IPS DF 6.9 (cell line): Measurements from ENCODE around the gene NTRK1.
A peak's percentile ranks its signal among the peaks of the same experiment; 100 is the strongest.

ENCODE experiments used
- DNase-seq: peaks from one replicate; pipeline ENCODE4 v3.0.0-alpha.2; 2013; ENCODE audit warnings: low read depth, low spot score
- H3K27ac ChIP-seq: one replicate; pipeline ENCODE4 v1.5.1; 2013; ENCODE audit warnings: low read length, control low read depth
- H3K27me3 ChIP-seq: 2 replicates; pipeline ENCODE4 v1.6.1; 2013; ENCODE audit warnings: mild to moderate bottlenecking, low read length; ENCODE audit not compliant: control insufficient read depth, insufficient read depth
- H3K36me3 ChIP-seq: 2 replicates; pipeline ENCODE4 v1.6.1; 2013; ENCODE audit warnings: low read length; ENCODE audit not compliant: control insufficient read depth, insufficient read depth
- H3K4me1 ChIP-seq: 2 replicates; pipeline ENCODE4 v1.6.1; 2013; ENCODE audit warnings: low read length; ENCODE audit not compliant: control insufficient read depth, insufficient read depth
- H3K4me3 ChIP-seq: 2 replicates; pipeline ENCODE4 v1.5.1; 2013; ENCODE audit warnings: mild to moderate bottlenecking, low read length
- H3K9me3 ChIP-seq: 2 replicates; pipeline ENCODE4 v1.6.1; 2013; ENCODE audit warnings: low read length, inconsistent platforms; ENCODE audit not compliant: control insufficient read depth, insufficient read depth
- WGBS: extraction: QIAGEN DNeasy Blood & Tissue Kit; methylation state at CpG from one replicate; pipeline ENCODE4 v1.1.7; 2013; ENCODE audit warnings: mixed read lengths, missing lambda C conversion rate; ENCODE audit not compliant: insufficient read length, insufficient coverage; 5-methylcytosine and 5-hydroxymethylcytosine counted together

The NTRK1 gene

GRCh38 chr1:156904187-156904959, 43.7 kb downstream of the NTRK1 start:
- Histone ChIP-seq H3K27ac (no peak overlapping the region), H3K4me3 (no peak overlapping the region), H3K36me3 (no peaks in the 10 kb centered on the region), H3K27me3 (no peaks in the 10 kb centered on the region), H3K9me3 (no peaks in the 10 kb centered on the region), H3K4me1 (no peaks in the 10 kb centered on the region; the same call in 1 of the 2 replicates)
- DNase-seq = no peak
- no CpG with 5 or more reads among the region's 19 CpGs for WGBS

GRCh38 chr1:156905176-156905575, 44.5 kb downstream of the NTRK1 start:
- no CpG with 5 or more reads among the region's 16 CpGs for WGBS
- Histone ChIP-seq H3K27me3 (no peaks in the 10 kb centered on the region), H3K4me1 (no peaks in the 10 kb centered on the region; the same call in 1 of the 2 replicates), H3K27ac (no peak overlapping the region), H3K9me3 (no peaks in the 10 kb centered on the region), H3K4me3 (no peak overlapping the region), H3K36me3 (no peaks in the 10 kb centered on the region)
- no peak for DNase-seq

DNA sequence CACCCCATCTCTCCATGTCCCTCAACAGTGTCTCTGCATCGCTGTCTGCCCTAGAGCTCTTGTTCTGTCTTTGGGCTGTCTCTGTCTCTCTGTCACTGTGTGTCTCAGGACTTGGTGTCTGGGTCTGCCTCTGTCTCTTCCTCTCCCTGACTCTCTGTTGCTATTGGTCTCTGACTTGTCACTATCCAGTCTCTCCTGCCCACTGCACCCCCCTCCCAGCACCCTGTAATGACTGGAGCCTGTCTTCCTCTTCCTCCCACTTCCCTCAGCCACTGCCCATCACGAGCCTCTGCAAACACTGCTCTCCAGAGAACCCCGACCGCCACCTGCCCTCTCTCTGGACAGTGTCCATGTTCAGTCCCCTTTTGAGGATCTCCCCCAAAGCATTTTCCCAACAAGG, 45.0 kb downstream of the NTRK1 start:
- H3K4me1 ChIP-seq = no peaks in the 10 kb centered on the region; the same call in 1 of the 2 replicates
- no peak for DNase-seq
- no peaks in the 10 kb centered on the region for H3K36me3 ChIP-seq
- no peak overlapping the region for H3K27ac ChIP-seq
- no CpG with 5 or more reads among the region's 4 CpGs for WGBS
- no peak overlapping the region for H3K4me3 ChIP-seq
- no peaks in the 10 kb centered on the region for H3K27me3 ChIP-seq
- no peaks in the 10 kb centered on the region for H3K9me3 ChIP-seq

DNA sequence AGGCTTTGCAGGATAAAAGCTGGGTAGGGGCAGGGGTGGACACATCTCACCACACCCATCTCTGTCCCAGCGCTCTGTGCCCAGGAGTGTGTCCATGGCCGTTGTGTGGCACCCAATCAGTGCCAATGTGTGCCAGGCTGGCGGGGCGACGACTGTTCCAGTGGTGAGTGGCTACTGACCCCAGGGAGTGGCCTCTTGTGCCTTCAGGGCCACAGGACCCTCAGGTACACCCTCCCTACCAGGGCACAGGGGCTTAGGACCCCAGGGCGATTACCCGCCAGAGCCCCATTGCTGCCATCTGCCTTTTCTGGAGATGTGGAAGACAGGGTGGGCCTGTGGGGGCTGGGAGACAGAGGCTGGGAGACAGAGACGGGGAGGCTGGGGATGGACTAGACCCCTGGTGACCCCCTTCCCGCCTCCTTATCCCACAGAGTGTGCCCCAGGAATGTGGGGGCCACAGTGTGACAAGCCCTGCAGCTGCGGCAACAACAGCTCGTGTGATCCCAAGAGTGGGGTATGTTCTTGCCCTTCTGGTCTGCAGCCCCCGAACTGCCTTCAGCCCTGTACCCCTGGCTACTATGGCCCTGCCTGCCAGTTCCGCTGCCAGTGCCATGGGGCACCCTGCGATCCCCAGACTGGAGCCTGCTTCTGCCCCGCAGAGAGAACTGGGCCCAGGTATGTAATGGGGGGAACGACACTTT, 45.7 kb downstream of the NTRK1 start:
- no peak for DNase-seq
- H3K36me3 ChIP-seq = no peaks in the 10 kb centered on the region
- H3K27me3 ChIP-seq = no peaks in the 10 kb centered on the region
- H3K4me3 ChIP-seq = no peak overlapping the region
- H3K27ac ChIP-seq = no peak overlapping the region
- H3K9me3 ChIP-seq = no peaks in the 10 kb centered on the region
- H3K4me1 ChIP-seq = no peaks in the 10 kb centered on the region; the same call in 1 of the 2 replicates
- WGBS = no CpG with 5 or more reads among the region's 16 CpGs

- Histone ChIP-seq H3K9me3 (no peaks in the 10 kb centered on the region), H3K27ac (no peak overlapping the region), H3K4me3 (no peak overlapping the region), H3K4me1 (peaks cover 3% of the 10 kb centered on the region), H3K27me3 (no peaks in the 10 kb centered on the region), H3K36me3 (no peaks in the 10 kb centered on the region)
- WGBS = no CpG with 5 or more reads among the region's 29 CpGs
- DNase-seq = no peak
These were observed 47.9 kb downstream of the NTRK1 start for GRCh38 chr1:156908541-156908940.

DNA sequence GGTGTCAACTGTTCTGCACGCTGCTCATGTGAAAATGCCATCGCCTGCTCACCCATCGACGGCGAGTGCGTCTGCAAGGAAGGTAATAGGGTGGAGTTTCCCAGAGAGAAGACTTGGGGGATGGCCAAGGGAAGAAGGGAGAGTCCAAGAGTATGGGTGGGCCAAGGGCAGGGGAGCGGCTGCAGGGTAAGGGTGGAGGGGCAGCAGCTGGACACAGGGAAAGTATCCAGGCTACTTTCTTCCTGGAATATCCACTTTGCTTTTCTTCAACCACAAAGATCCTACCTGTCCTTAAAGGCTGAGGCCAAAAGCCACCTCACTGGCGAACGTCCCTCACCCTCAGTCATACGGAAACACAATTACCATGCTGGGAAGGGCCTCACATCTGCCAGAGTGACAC, 48.3 kb downstream of the NTRK1 start:
- WGBS = no CpG with 5 or more reads among the region's 10 CpGs

DNA sequence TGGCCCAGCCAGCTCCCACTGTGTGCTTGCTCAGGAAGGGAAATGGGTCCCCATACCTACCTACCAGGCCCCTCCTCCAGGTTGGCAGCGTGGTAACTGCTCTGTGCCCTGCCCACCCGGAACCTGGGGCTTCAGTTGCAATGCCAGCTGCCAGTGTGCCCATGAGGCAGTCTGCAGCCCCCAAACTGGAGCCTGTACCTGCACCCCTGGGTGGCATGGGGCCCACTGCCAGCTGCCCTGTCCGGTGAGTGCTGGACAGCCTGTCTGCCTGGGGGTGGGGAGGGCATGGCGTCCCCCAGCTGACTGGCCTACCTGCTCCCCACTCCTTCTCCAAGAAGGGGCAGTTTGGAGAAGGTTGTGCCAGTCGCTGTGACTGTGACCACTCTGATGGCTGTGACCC, 49.0 kb downstream of the NTRK1 start:
- no peaks in the 10 kb centered on the region for H3K9me3 ChIP-seq
- no peaks in the 10 kb centered on the region for H3K36me3 ChIP-seq
- DNase-seq = no peak
- H3K27ac ChIP-seq = no peak overlapping the region
- no peak overlapping the region for H3K4me3 ChIP-seq
- peaks cover 5% of the 10 kb centered on the region for H3K4me1 ChIP-seq
- no CpG with 5 or more reads among the region's 5 CpGs for WGBS
- H3K27me3 ChIP-seq = no peaks in the 10 kb centered on the region

More for the DNA sequence above, 48.3 kb downstream of the NTRK1 start:
- no peak for DNase-seq
- Histone ChIP-seq H3K27ac (no peak overlapping the region), H3K9me3 (no peaks in the 10 kb centered on the region), H3K36me3 (no peaks in the 10 kb centered on the region), H3K4me1 (peaks cover 5% of the 10 kb centered on the region), H3K27me3 (no peaks in the 10 kb centered on the region), H3K4me3 (no peak overlapping the region)

GRCh38 chr1:156910309-156910782, 49.7 kb downstream of the NTRK1 start:
- Histone ChIP-seq H3K9me3 (no peaks in the 10 kb centered on the region), H3K4me1 (peaks cover 5% of the 10 kb centered on the region), H3K4me3 (peak overlapping the region; percentile 20; the same call in 1 of the 2 replicates), H3K36me3 (no peaks in the 10 kb centered on the region), H3K27ac (no peak overlapping the region), H3K27me3 (no peaks in the 10 kb centered on the region)
- no CpG with 5 or more reads among the region's 18 CpGs for WGBS
- no peak for DNase-seq

- peaks cover 5% of the 10 kb centered on the region for H3K4me1 ChIP-seq
- DNase-seq = no peak
- no CpG with 5 or more reads among the region's 6 CpGs for whole genome bisulfite sequencing
- no peak overlapping the region for H3K4me3 ChIP-seq
- H3K9me3 ChIP-seq = no peaks in the 10 kb centered on the region
- H3K27ac ChIP-seq = no peak overlapping the region
- H3K27me3 ChIP-seq = no peaks in the 10 kb centered on the region
- H3K36me3 ChIP-seq = no peaks in the 10 kb centered on the region
These were observed 51.1 kb downstream of the NTRK1 start for GRCh38 chr1:156911577-156912298.

- WGBS = no CpG with 5 or more reads among the region's 2 CpGs
- DNase-seq = no peak
- H3K4me3 ChIP-seq = no peak overlapping the region
- no peak overlapping the region for H3K27ac ChIP-seq
- no peaks in the 10 kb centered on the region for H3K36me3 ChIP-seq
- H3K27me3 ChIP-seq = no peaks in the 10 kb centered on the region
- H3K9me3 ChIP-seq = no peaks in the 10 kb centered on the region
- H3K4me1 ChIP-seq = peaks cover 5% of the 10 kb centered on the region
These were observed 51.6 kb downstream of the NTRK1 start for GRCh38 chr1:156912310-156912709.
